ENCODE measurements around the gene GLCCI1.
"Not testable (repeated sequence)": the region's sequence is repeated elsewhere in the genome, so short reads cannot be mapped to it uniquely, and the experiment has no call there.

GLCCI1 gene

DNA sequence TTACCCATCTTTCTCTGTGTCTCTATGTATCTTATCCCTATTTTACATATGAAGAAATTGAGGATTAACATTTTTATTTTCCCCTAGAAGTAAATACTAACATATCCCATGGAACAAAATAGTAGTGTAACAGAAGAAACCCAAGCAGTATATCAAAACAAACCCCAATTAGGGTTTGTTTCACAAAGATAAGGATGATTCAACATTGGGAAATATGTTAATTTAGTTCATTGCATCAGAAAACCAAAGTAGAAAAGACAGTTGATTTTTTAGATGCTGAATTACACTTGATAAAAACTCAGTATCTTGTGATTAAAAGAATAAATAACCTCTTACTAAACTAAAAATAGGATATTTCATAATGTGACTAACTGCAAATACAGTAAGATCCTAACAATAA, 87.8 kb downstream of the GLCCI1 start:
- no peak for DNase-seq

DNA sequence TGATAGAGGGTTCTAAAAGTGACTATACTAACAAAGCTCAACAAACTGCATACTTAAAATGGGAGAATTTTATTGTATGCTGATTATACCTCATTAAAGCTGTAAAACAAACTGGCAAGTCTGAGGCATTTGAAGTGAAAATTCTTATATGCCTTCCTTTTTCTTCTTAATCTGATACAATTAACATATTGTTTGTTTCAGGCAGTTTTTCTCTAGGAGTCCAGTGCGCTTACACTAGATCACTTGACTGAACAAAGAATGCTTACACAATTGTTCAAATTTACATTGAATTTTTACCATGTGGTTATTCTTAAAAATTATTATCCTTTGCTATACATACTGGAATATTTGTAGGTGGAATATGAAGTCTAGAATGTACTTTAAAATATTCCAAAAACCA, 89.0 kb downstream of the GLCCI1 start:
- no peak for DNase-seq

DNA sequence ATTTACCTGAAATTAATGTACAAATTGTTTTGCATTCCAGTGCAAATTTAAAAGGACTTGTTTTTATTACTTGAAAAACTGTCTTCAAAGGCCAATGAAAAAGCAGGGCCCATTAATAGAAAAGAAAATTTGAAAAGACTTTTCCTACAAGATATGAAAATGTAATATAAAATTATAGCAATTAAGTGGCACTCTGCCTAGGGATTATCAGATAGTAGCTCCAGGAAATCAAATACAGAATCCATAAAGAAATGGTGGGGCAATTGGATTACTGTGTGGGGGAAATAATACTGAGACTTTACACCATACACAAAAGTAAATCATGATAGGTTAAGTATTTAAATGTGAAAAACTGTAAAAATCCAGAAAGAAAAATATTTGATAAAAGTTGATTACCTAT, 89.7 kb downstream of the GLCCI1 start:
- DNase-seq, result no peak

DNA sequence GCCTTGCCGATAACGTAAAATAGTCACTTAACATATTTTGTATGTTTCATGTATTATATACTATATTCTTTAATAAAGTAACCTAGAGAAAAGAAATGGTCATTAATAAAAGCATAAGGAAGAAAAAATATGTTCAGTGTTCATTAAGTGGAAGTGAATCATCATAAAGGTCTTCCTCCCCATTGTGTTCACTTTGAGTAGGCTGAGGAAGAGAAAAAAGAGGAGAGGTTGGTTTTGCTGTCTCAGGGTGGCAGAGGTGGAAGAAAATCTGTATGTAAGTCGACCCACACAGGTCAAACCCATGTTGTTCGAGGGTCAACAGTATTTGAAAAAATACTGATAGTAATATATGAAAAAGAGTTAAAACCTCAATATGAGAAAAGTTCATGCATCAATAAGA, 90.3 kb downstream of the GLCCI1 start:
- no peak for DNase-seq

DNA sequence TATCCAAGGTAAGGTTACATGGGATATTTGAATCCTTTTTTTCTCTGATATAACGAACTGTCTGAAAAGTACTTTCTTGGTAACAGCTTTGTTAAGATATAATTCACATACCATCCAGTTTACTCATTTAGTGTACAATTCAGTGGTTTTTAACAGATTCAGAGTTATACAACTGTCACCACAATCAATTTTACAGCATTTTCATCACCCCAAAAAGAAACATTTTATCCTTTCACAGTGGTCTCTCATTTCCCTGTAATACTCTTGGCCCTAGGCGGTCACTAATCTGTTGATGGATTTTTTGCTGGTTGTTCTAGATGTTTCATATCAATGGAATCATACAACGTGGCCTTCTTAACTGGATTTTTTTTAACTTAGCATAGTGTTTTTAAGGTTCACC, 91.6 kb downstream of the GLCCI1 start:
- no peak for DNase-seq

DNA sequence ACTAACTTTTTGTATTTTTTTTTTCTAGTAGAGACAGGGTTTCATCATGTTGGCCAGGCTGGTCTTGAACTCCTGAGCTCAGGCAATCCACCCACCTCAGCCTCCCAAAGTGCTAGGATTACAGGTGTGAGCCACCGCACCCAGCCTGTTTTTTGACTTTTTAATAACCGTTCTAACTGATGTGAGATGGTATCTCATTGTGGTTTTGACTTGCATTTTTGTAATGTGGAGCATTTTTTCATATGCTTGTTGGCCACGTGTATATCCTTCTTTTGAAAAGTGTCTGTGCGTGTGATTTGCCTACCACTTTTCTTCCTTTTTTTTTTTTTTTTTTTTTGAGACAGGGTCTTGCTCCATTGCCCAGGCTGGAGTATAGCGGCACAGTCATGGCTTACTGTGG, 94.7 kb downstream of the GLCCI1 start:
- not testable (repeated sequence) for DNase-seq

DNA sequence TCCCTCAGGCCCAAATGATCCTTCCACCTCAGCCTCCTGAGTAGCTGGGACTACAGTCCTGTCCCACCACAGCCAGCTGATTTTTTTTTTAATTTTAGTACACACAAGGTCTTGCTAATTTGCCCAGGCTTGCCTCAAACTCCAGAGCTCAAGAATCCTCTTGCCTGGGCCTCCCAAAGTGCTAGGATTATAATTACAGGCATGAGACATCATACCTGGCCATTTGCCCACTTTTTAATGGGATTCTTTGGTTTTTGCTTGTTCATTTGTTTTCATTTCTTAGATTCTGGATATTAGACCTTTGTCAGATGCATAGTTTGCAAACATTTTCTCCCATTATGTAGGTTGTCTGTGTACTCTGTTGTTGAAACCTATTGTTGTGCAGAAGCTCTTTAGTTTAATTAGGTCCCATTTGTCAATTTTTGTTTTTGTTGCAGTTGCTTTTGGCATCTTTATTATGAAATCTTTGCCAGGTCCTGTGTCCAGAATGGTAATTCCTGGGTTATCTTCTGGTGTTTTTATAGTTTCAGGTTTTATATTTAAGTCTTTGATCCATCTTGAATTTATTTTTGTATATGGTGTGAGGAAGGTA, 95.2 kb downstream of the GLCCI1 start:
- DNase-seq, result no peak

DNA sequence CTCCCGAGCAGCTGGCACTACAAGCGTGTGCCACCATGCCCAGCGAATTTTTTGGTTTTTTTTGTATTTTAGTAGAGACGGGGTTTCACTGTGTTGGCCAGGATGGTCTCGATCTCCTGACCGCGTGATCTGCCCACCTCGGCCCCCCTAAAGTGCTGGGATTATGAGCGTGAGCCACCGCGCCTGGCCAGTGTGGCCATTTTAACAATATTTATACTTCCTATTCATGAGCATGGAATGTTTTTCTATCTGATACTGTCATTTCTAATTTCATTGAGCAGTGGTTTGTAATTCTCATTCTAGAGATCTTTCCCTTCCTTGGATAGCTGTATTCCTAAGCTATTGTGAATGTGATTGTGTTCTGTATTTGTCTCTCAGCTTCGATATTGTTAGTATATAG, 96.2 kb downstream of the GLCCI1 start:
- DNase-seq, result no peak

DNA sequence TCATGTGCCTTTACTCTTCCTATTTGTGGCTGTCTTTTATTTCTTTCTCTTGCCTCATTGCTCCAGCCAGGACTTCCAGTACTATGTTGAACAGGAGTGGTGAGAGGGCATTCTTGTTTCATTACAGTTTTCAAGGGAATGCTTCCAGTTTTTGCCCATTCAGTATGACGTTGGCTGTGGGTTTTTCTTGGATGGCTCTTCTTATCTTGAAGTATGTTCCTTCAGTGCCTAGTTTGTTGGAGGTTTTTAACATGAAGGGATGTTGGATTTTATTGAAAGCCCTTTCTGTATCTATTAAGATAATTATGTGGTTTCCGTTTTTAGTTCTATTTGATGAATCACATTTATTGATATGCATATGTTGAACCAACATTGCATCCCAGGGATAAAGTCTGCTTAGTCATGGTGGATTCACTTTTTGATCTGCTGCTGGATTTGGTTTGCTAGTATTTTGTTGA, 96.8 kb downstream of the GLCCI1 start:
- no peak for DNase-seq

DNA sequence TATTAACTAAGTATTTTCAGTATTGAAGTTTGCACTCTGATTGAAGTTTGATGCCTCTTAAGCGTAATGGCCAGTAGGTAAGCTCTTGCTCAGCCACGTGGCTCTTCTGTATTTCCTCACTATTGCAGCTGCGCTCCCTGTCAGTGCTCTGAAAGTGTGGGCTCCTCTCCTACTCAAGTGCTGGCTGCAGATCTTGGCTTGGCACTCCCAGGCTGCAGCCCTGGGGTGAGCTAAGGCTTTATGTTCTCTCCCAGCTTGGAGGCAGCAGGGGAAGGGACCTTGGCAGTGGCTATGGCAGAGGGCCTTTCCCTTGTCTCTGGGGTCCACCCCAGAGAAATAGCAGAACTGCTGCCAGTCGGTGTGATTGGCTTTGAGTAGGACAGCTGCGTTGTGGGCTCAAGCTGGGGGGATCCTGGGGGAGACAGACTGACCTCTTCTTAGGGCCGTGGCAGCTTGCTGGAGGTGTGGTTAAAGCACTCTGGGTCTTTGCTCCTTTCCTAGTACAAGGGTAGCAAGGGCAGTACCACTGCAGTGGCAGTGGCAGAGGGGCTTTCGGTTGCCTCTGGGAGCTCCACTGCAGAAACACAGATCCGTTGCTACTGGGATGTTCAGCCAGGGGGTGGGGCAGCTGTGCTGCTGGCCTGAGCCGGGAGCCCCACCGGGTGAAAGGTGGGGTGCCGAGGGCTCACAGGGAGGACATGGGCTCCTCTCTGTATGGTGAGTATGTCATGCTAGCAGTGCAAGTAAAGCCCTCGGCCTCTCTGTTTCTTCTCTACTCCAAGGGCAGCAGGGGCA, 100.5 kb downstream of the GLCCI1 start:
- DNase-seq, result no peak

DNA sequence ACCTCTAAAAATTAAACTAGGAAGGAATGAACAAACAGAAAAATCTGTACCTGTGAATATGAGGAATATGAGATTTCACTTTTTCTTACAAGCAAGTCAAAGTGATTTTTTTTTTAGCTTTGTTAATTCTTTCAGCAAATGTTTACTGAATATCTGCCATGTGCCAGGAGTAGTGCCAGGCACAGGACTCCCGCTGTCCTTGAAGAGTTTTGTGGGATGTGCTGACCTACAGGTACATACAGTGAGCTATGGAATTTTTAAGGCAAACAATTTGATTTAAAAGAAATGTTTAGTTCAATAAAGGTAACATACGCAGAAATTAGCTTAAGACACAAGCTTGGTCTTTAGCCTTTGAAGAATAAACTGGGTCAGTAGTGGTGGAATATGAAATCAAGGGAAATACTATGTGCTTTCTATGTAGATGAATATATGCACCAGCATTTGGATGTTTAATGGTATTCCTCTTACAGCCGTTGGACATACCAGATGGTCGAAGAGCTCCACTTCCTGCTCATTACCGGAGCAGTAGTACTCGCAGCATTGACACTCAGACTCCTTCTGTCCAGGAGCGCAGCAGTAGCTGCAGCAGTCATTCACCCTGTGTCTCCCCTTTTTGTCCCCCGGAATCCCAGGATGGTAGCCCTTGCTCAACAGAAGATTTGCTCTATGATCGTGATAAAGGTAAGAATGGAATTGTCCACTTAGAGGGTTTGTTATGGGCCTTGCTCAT, 102.0 kb downstream of the GLCCI1 start:
- no peak for DNase-seq

DNA sequence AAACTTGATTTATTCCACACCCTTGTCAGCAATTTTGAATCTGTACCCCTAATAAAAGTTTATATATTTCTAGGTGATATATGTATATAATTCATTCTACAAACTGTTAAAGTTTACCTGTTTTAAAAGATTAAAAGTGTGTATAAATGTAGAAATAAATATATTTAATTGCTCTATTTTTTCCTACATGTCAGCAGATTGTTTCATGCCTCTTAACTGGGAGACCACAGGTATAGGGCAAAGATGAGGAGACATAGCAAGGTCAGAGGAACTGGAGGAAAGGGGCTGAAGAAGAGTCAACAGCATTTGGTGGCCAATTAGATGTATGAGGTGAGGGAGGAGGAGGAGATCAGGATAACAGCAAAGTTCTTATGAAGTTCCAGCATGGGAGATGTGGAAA, 109.8 kb downstream of the GLCCI1 start:
- DNase-seq, result no peak

DNA sequence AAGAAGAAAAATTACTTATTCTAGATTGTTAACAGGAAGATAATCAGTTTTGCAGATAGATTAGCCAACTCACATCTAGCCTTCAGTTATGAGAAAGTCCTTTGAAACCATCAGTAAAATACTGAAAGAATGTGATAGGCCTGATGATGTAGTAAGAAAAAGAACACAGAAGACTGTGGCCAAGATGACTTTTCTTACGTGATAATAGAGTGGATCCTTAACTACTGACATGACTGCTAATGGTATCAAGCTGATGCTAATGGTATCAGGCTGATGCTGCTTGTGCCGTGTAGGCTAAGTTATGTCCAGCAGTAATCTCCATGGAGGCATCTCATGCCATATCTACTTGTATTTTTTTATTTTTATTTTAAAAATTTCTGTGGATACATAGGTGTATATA, 114.2 kb downstream of the GLCCI1 start:
- DNase-seq, result no peak

DNA sequence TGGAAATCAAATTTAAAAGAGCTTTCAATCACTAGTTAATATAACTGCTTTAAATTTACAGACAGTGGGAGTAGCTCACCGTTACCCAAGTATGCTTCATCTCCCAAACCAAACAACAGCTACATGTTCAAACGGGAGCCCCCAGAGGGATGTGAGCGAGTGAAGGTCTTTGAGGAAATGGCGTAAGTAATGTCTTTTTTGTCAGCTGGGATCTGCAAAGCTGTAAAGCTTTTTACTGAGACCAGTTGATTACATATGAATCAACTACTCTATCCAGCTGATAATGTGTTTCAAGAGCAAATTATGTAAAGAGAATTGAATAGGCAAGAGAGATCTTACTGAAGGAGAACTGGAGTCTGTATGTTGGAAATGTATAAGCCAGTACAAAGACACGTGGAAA, 116.2 kb downstream of the GLCCI1 start:
- no peak for DNase-seq

DNA sequence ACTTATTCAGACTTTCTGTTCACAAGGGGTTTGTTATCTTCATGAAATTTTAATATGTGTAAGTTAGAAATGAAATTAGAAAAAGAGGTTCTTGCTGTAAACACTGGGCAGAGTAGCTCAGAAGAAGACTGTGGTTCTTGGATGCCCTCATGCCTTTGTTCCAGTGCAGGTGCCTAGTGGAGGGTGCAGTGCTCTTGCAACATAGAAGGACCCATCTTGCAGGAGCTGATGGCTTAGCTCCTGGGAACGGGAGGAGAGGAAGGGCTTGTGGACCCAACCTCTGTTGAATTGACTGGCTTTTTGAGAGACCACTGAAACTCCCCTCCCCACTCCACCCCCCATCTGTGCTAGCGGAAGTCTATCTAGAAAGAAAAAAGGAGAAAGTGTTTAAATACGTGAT, 116.8 kb downstream of the GLCCI1 start:
- DNase-seq, result no peak

DNA sequence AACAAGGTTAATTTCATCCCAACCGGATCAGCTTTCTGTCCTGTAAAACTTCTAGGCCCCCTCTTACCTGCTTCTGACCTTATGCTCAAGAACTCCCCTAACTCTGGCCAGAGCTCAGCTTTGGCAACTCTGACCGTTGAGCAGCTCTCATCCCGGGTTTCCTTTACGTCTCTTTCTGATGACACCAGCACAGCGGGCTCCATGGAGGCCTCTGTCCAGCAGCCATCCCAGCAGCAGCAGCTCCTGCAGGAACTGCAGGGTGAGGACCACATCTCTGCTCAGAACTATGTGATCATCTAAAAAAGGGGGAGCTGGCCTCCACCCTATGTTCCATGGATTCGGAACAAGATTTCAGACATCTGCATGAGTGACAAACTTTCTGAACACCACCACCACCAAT, 117.6 kb downstream of the GLCCI1 start:
- no peak for DNase-seq

DNA sequence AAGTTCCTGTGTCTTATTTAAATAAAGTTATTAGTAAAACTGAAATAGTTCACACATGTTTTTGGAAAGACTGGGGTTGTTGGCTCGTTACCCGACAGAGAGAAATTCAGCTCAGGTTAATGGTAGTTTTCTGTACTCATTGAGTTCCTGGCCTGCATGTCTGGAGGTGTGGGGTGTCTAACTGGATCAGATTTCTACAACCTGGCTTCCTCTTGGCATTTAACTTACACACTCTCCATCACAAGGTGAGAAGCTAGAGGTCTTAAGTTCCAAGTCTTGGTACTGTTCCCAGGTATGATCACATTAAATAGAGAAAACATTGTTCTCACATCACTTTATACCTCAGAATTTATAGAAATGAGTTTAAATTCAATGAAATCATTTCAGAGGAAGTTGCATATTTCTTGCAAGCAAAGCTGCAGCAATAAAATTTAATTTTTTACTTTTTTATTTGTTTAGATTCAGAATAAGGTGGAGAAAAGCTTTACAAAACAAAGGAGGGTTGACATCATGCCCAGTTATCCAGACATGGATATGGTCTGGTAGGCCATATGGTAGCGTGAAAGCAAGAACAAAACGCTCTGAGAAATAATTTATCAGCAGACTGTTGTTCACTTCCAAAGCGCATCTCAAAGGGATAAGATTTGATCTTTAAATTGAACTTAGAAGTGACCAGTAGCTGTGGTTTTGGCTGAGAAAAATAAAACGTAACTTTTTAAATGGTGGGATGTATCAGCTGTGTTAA, 120.6 kb downstream of the GLCCI1 start:
- no peak for DNase-seq

DNA sequence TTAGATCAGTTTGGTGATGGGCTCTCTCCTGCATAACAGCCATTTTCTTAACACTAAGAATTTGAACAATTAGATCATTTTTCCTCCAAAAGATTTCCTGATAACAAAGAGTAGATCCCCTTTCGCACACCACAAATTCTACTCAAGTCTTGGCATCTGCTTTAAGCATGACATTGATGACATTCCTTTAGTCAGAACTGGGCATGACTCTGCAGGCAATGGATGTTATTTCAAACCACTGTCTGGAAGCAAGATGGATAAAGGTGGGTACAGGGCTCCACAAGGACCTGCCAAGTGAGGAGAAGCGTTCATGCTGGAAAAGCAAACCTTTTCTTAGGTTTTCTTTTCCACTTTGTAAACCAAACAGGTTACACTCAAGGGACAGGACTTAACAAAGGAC, 123.5 kb downstream of the GLCCI1 start:
- no peak for DNase-seq

DNA sequence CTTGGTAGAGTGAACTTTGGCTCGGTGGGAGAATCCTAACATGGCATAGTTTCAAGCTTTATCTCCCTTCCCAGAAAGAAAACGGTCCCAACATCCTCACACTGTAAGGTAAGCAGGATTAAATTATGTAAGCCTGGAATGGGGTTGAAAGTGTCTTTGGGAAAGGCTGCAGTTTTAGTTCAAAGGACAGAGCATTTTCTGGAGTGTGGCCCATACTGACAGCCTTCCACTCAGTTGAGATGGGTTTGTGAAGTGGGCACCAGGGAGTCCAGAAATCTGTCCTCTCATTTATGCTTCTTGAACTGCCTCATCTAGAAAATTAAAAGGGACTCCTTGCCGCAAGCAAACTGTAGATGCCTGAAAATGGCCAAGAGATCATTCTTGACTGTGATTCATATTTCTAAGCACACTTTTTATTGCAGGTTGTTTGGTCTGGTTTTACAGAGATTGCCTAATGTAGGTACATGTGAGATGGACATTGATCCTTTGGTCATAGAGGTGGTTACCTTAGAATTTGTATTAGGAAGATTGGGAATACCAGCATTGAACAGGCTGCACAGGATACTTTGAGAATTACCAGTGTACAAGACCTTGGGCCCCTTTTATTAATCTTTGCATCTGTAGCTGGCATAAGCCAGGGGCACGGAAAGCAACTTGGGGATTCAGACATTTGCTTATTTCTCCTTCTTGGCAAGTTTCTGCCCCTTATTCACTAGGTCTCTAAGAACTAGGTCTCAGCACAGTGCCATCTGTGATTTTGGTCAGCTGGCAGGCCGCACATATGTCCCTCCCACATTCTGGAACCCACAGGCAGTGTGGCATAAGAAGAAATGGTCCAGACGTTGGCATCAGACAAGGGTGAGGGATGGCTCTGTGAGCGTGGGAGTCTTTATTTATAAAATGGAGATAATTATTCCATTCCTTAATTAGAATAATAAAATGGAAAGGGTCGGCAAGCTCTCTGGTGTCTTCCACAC, 125.9 kb downstream of the GLCCI1 start:
- no peak for DNase-seq

DNA sequence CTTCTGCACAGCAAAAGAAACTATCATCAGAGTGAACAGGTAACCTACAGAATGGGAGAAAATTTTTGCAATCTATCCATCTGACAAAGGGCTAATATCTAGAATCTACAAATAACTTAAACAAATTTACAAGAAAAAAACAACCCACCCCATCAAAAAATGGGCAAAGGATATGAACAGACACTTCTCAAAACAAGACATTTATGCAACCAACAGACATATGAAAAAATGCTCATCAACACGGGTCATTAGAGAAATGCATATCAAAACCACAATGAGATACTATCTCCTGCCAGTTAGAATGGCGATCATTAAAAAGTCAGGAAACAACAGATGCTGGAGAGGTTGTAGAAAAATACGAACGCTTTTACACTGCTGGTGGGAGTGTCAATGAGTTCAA, 132.7 kb downstream of the GLCCI1 start:
- DNase-seq, result not testable (repeated sequence)

DNA sequence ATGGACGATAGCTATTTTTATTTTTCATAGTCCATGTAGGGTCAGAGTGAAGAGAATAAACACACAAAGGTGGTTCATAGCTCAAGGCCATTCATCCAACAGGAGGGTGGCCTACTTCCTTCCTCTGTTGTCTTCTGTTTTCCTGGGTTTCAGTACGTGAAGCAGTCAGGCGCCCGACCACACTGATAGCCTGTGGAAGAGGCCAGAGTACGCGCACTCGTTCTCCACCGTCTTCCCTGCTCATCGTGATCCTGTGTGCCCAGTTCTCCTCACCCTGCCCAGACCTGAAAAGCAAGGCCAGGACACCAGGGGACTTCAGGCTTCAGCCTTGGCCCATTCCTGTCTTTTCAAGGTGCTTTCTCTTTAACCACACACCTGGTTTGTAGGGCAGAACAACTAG, 134.7 kb downstream of the GLCCI1 start:
- DNase-seq, result no peak

DNA sequence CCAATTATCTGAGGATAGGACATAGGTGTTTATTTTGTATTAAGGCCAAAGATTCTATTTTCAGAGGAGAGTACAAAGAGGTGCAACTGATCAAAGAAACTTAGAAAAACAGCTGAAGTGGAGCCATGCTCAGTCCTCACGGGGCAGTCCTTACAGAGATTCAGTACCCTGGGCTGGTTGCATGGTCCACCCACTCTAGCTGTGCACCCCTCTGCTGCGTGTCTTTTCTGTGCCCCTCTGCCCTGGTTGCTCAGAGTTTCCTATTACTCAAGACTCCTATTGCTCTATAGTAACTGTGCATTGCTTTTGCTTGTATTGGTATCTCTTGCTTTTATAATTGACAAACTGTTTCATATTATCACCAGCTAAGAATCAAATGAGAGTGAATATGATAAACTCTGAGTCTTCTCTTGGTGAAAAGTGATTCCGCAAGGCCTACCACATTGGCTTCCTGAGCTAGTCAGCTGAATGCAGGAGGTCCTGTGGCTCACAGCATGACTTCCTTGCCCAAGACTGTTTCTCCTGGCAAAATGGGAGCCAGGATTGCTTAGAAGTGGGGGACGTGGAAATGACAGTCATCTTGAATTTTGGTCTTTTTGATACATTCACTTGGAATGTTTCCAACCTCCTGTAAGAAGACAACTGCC, 137.0 kb downstream of the GLCCI1 start:
- DNase-seq, result no peak
